Loucy (cell line): ENCODE results near the gene RAMACL.
"Not testable (repeated sequence)": the region's sequence is repeated elsewhere in the genome, so short reads cannot be mapped to it uniquely, and the experiment has no call there.

Experiments used
- H2AFZ ChIP-seq: fragments of 200-600 bp; sonication (generic); 2 replicates; pipeline ENCODE4 v1.6.0; 2016; ENCODE audit warnings: antibody characterized with exemption, mild to moderate bottlenecking, low read length, moderate library complexity
- H3F3A ChIP-seq: fragments of 200-600 bp; 2 replicates; pipeline ENCODE4 v1.6.0; 2016; ENCODE audit warnings: antibody characterized with exemption, low read depth, mild to moderate bottlenecking
- H3K27me3 ChIP-seq: fragments of 200-600 bp; sonication (generic); 2 replicates; pipeline ENCODE4 v1.6.1; 2014; ENCODE audit warnings: low read length, mild to moderate bottlenecking; ENCODE audit not compliant: insufficient read depth, poor library complexity, severe bottlenecking
- H3K36me3 ChIP-seq: fragments of 200-600 bp; sonication (generic); 2 replicates; pipeline ENCODE4 v1.6.1; 2016; ENCODE audit warnings: low read length; ENCODE audit not compliant: insufficient read depth
- H3K4me1 ChIP-seq: fragments of 200-600 bp; sonication (generic); 2 replicates; pipeline ENCODE4 v1.5.1; 2014; ENCODE audit warnings: low read length, mild to moderate bottlenecking; ENCODE audit not compliant: insufficient read depth, poor library complexity, severe bottlenecking
- H3K4me2 ChIP-seq: fragments of 200-600 bp; sonication (generic); 2 replicates; pipeline ENCODE4 v1.6.0; 2014; ENCODE audit warnings: antibody characterized with exemption, low read length, low read depth, mild to moderate bottlenecking; ENCODE audit not compliant: poor library complexity, severe bottlenecking
- H3K4me3 ChIP-seq: fragments of 200-600 bp; sonication (generic); 2 replicates; pipeline ENCODE4 v1.5.1; 2014; ENCODE audit warnings: low read length, mild to moderate bottlenecking, mixed read lengths; ENCODE audit not compliant: poor library complexity, severe bottlenecking
- H3K79me2 ChIP-seq: fragments of 200-600 bp; sonication (generic); 2 replicates; pipeline ENCODE4 v1.6.1; 2014; ENCODE audit warnings: low read length; ENCODE audit not compliant: insufficient read depth
- H3K9ac ChIP-seq: fragments of 200-600 bp; sonication (generic); 2 replicates; pipeline ENCODE4 v1.6.0; 2014; ENCODE audit warnings: mild to moderate bottlenecking, low read depth, low read length, moderate library complexity; ENCODE audit not compliant: poor library complexity, severe bottlenecking
- H3K9me2 ChIP-seq: fragments of 200-600 bp; sonication (generic); replicated peaks from 2 replicates; pipeline ENCODE4 v1.6.1; 2016; ENCODE audit warnings: low read depth, low read length, mixed read lengths
- H3K9me3 ChIP-seq: fragments of 200-600 bp; sonication (generic); 2 replicates; pipeline ENCODE4 v1.6.1; 2014; ENCODE audit warnings: mild to moderate bottlenecking, antibody characterized with exemption, low read length, low read depth; ENCODE audit not compliant: insufficient read depth
- H4K20me1 ChIP-seq: fragments of 200-600 bp; sonication (generic); 2 replicates; pipeline ENCODE4 v1.6.0; 2014; ENCODE audit warnings: antibody characterized with exemption, low read length, mild to moderate bottlenecking; ENCODE audit not compliant: insufficient read depth, poor library complexity, severe bottlenecking
- CTCF ChIP-seq: fragments of 200-600 bp; sonication (generic); conservative IDR thresholded peaks from 2 replicates; pipeline ENCODE4 v1.5.1; 2014; ENCODE audit warnings: mild to moderate bottlenecking, antibody characterized with exemption, low read length
- EZH2phosphoT487 ChIP-seq: fragments of 200-600 bp; IDR thresholded peaks from 2 replicates; pipeline ENCODE4 v1.6.1; 2018; ENCODE audit warnings: antibody characterized with exemption, mild to moderate bottlenecking, moderate library complexity, borderline replicate concordance

RAMACL gene

DNA sequence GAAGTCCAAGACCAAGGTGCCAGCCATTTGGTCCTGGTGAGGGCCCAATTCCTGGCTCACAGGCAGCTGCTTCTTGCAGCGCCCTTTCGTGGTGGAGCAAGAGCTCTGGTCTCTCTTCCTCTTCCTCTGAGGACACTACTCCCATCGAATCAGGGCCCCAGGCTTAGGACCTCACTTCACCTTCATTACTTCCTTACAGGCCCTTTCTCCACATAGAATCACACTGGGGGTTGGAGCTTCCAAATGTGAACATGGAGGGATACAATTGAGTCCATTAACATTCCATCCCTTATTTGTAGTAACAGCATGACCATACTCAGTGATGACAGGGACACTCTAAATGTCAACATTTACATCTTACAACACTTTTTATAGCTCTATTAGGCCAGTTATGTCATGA, 2.3 kb downstream of the RAMACL start:
- Histone ChIP-seq H4K20me1 (no peaks in the 10 kb centered on the region), H3K79me2 (no peaks in the 10 kb centered on the region), H2AFZ (no peak overlapping the region), H3K9me2 (no peaks in the 10 kb centered on the region), H3K27me3 (no peaks in the 10 kb centered on the region), H3K9me3 (no peaks in the 10 kb centered on the region), H3K4me3 (no peak overlapping the region), H3F3A (no peaks in the 10 kb centered on the region), H3K4me2 (no peak overlapping the region), H3K4me1 (peaks cover 36% of the 10 kb centered on the region), H3K9ac (no peak overlapping the region), H3K36me3 (no peaks in the 10 kb centered on the region)
- TF ChIP-seq EZH2phosphoT487 (no peak), CTCF (no peak)

GRCh38 chr6:166583230-166583965, 3.1 kb downstream of the RAMACL start:
- no peaks in the 10 kb centered on the region for H3K27me3 ChIP-seq
- TF ChIP-seq EZH2phosphoT487, result no peak
- TF ChIP-seq CTCF, result no peak
- H3K36me3 ChIP-seq, result no peaks in the 10 kb centered on the region
- no peak overlapping the region for H2AFZ ChIP-seq
- H3K9me3 ChIP-seq, result no peaks in the 10 kb centered on the region
- H3K4me3 ChIP-seq, result no peak overlapping the region
- H3K79me2 ChIP-seq, result no peaks in the 10 kb centered on the region
- no peaks in the 10 kb centered on the region for H3K9me2 ChIP-seq
- H3K4me2 ChIP-seq, result no peak overlapping the region
- H3K9ac ChIP-seq, result no peak overlapping the region
- H3K4me1 ChIP-seq, result peaks cover 28% of the 10 kb centered on the region
- H4K20me1 ChIP-seq, result no peaks in the 10 kb centered on the region
- H3F3A ChIP-seq, result no peaks in the 10 kb centered on the region

DNA sequence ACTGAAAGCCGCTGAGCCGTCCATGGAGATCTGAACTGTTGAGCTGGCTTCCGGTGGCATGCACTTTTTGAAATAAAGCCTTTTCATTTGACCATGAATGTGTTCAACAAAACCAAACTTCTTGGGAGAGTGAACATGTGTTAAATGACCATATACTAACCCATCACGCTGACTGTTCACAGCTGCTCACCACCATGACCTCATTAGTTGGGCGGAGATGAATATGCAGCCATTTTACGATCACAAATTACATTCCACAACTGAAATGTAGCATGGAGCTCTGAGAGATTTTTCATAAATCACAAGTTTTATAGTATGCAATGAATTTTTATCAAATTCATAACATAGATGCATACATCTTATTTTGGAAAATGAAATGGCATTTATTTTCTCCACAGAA, 4.2 kb downstream of the RAMACL start:
- Histone ChIP-seq H3F3A (no peaks in the 10 kb centered on the region), H3K36me3 (no peaks in the 10 kb centered on the region), H3K9ac (no peak overlapping the region), H3K4me1 (peaks cover 22% of the 10 kb centered on the region), H3K9me3 (no peaks in the 10 kb centered on the region), H3K27me3 (no peaks in the 10 kb centered on the region), H2AFZ (no peak overlapping the region), H4K20me1 (no peaks in the 10 kb centered on the region), H3K4me2 (no peak overlapping the region), H3K4me3 (no peak overlapping the region), H3K9me2 (no peaks in the 10 kb centered on the region), H3K79me2 (no peaks in the 10 kb centered on the region)
- no peak for TF ChIP-seq CTCF
- no peak for TF ChIP-seq EZH2phosphoT487

DNA sequence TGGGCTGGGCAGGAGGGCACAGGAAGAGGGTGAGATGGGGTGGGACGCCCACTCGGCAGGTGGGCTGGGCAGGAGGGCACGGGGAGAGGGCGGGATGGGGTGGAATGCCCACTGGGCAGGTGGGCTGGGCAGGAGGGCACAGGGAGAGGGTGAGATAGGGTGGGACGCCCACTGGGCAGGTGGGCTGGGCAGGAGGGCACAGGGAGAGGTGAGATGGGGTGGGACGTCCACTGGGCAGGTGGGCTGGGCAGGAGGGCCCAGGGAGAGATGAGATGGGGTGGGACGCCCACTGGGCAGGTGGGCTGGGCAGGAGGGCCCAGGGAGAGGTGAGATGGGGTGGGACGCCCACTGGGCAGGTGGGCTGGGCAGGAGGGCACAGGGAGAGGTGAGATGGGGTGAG, 4.7 kb downstream of the RAMACL start:
- H3F3A ChIP-seq, H3K4me3 ChIP-seq, H3K4me2 ChIP-seq, H3K79me2 ChIP-seq, H3K36me3 ChIP-seq, H3K9me3 ChIP-seq, H2AFZ ChIP-seq, H3K9ac ChIP-seq, H3K9me2 ChIP-seq, H4K20me1 ChIP-seq, H3K27me3 ChIP-seq: not testable (repeated sequence)
- peaks cover 17% of the 10 kb centered on the region for H3K4me1 ChIP-seq
